Testis (tissue), 3 donors: Measurements from ENCODE around the gene OR2AG2. TPM values are rescaled to one million over a fixed set of nuclear protein-coding genes. Genes with fewer than 3 reads are reported as not detected.

ENCODE experiments used
- DNase-seq: peaks from one replicate; pipeline ENCODE4 v3.0.0-alpha.2; 2019
- H3K27ac ChIP-seq, 2 donors: fragments of 200-600 bp; sonication (generic); one replicate each; pipeline ENCODE4 v1.5.1; 2019
- H3K27me3 ChIP-seq: fragments of 200-600 bp; sonication (generic); one replicate; pipeline ENCODE4 v1.5.1; 2019
- H3K36me3 ChIP-seq: fragments of 200-600 bp; sonication (generic); one replicate; pipeline ENCODE4 v1.5.1; 2017; ENCODE audit warnings: low read depth; ENCODE audit errors: missing control alignments
- H3K4me1 ChIP-seq: fragments of 200-600 bp; sonication (generic); one replicate; pipeline ENCODE4 v1.5.1; 2019
- H3K4me3 ChIP-seq, 2 donors: fragments of 200-600 bp; sonication (generic); one replicate each; pipeline ENCODE4 v1.5.1; 2017 to 2019
- H3K9me3 ChIP-seq: fragments of 200-600 bp; sonication (generic); one replicate; pipeline ENCODE4 v1.5.1; 2017
- CTCF ChIP-seq, 3 experiments: fragments of 450-650 bp in 2 of 3; fragments of 200-600 bp in 1 of 3; sonication (generic) in 1 of 3; IDR thresholded peaks; one replicate each; pipeline ENCODE4 v1.5.1; 2016 to 2019; ENCODE audit warnings: antibody characterized with exemption in 3 of 3, mild to moderate bottlenecking in 2 of 3, moderate library complexity in 1 of 3
- POLR2A ChIP-seq: fragments of 450-650 bp; IDR thresholded peaks from one replicate; pipeline ENCODE4 v1.6.1; 2017; ENCODE audit warnings: antibody characterized with exemption, mild to moderate bottlenecking, moderate library complexity
- WGBS, 2 donors: methylation state at CpG; one replicate each; pipeline ENCODE4 v1.1.5; 2018; 5-methylcytosine and 5-hydroxymethylcytosine counted together
- intact Hi-C: fragments of 100-400 bp; cut with DNase I; formaldehyde crosslinking; loops from one replicate; pipeline ENCODE4 v1.15.1; 2023; ENCODE audit warnings: low total_unique reads
- polyA plus RNA-seq: library from polyadenylated mRNA; stranded (reverse); fragments of 350-450 nt; fragmentation: Illumina TruSeq; extraction: RNeasy Lipid Tissue Mini Kit (QIAGEN cat#74804); gene quantifications from one replicate; pipeline ENCODE4 v1.2.3, GENCODE V29; 2014; ENCODE audit warnings: low read depth, low replicate concordance; ENCODE audit not compliant: insufficient read depth
- total RNA-seq, 2 donors: library from RNA; depleted of rRNA; stranded (reverse); fragments of >200 nt; gene quantifications; one replicate each; pipeline ENCODE4 v1.2.3, GENCODE V29; 2016

Gene OR2AG2
- total and polyA plus RNA-seq, 3 donors from 2014 or later = 0.30 to 2.8 (median 1.8) TPM

GRCh38 chr11:6736495-6737121, 35.2 kb downstream of the OR2AG2 start:
- Histone ChIP-seq H3K4me3 (no peak overlapping the region), H3K27ac (no peak overlapping the region), H3K36me3 (no peaks in the 10 kb centered on the region), H3K4me1 (no peaks in the 10 kb centered on the region), H3K27me3 (no peaks in the 10 kb centered on the region), H3K9me3 (no peaks in the 10 kb centered on the region)
- intact Hi-C loops = no loop called here
- 70% methylated on average over 3 of the region's 3 CpGs for WGBS, 2 donors
- no peak for TF ChIP-seq POLR2A
- TF ChIP-seq CTCF (IDR thresholded peaks at IDR 0.05) = no peak
- DNase-seq = no peak

- Histone ChIP-seq H3K9me3 (no peaks in the 10 kb centered on the region), H3K4me3 (no peak overlapping the region), H3K36me3 (no peaks in the 10 kb centered on the region), H3K4me1 (no peaks in the 10 kb centered on the region), H3K27ac (no peak overlapping the region), H3K27me3 (no peaks in the 10 kb centered on the region)
- TF ChIP-seq POLR2A (no peak), CTCF (IDR thresholded peaks at IDR 0.05) (no peak)
- DNase-seq = no peak
- 75 to 81% methylated on average over 3 of the region's 3 CpGs for WGBS, 2 donors
- intact Hi-C loops = no loop called here
These were observed 36.5 kb downstream of the OR2AG2 start for GRCh38 chr11:6735306-6735705.

GRCh38 chr11:6734616-6735015, 37.2 kb downstream of the OR2AG2 start:
- H3K27ac ChIP-seq = no peak overlapping the region
- intact Hi-C loops = no loop called here
- no peaks in the 10 kb centered on the region for H3K9me3 ChIP-seq
- H3K36me3 ChIP-seq = no peaks in the 10 kb centered on the region
- TF ChIP-seq POLR2A (no peak), CTCF (IDR thresholded peaks at IDR 0.05) (no peak)
- no peak for DNase-seq
- H3K27me3 ChIP-seq = no peaks in the 10 kb centered on the region
- no peak overlapping the region for H3K4me3 ChIP-seq
- 86 to 90% methylated on average over 3 of the region's 3 CpGs for WGBS, 2 donors
- H3K4me1 ChIP-seq = no peaks in the 10 kb centered on the region

GRCh38 chr11:6733326-6734275, 38.2 kb downstream of the OR2AG2 start:
- intact Hi-C loops = no loop called here
- TF ChIP-seq POLR2A (no peak), CTCF (IDR thresholded peaks at IDR 0.05) (no peak)
- Histone ChIP-seq H3K27me3 (no peaks in the 10 kb centered on the region), H3K4me3 (no peak overlapping the region), H3K36me3 (no peaks in the 10 kb centered on the region), H3K4me1 (no peaks in the 10 kb centered on the region), H3K27ac (no peak overlapping the region), H3K9me3 (no peaks in the 10 kb centered on the region)
- WGBS, 2 donors = 74% methylated on average over 3 of the region's 3 CpGs
- no peak for DNase-seq
